HepG2 (cell line): ENCODE data around the gene SKP2. TPM values are rescaled to one million over a fixed set of nuclear protein-coding genes. Genes with fewer than 3 reads are reported as not detected.

Source experiments
- ATAC-seq: fragments of 200-7000 bp; cut with Tn5 transposase; 3 replicates; pipeline ENCODE4 v1.9.1; 2020; ENCODE audit warnings: mild to moderate bottlenecking, moderate library complexity
- BruUV-seq: library from RNA; stranded (reverse); fragments of 400-500 nt; replicated peaks from 2 replicates; lab custom pipeline; 2021; lab: Mats Ljungman, UMichigan
- CTCF ChIA-PET: fragments of 300-600 bp; formaldehyde crosslinking; extraction: SDS; loops from one replicate; lab custom pipeline; 2021; ENCODE audit warnings: low total read pairs, inconsistent platforms, low intra/inter-chr PET ratio; lab: Yijun Ruan, JAX
- POLR2A ChIA-PET: fragments of 350-600 bp; sonication (Branson Sonifier 250); formaldehyde crosslinking; loops from one replicate; lab custom pipeline; 2020; ENCODE audit warnings: antibody characterized with exemption, inconsistent platforms; lab: Yijun Ruan, JAX
- DNase-seq: peaks from one replicate; pipeline ENCODE4 v3.0.0-alpha.2; 2015; ENCODE audit warnings: low spot score
- FAIRE-seq: peaks from 3 replicates; lab custom pipeline; 2011; peaks lifted over from hg19 to GRCh38; lab: Jason Lieb, UNC
- H2AFZ ChIP-seq: one replicate; pipeline ENCODE4 v1.6.1; 2011; ENCODE audit warnings: low read length, inconsistent platforms
- H3K27ac ChIP-seq: fragments of 300-600 bp; 3 replicates; pipeline ENCODE4 v1.8.0; 2011; ENCODE audit warnings: mixed run types, mild to moderate bottlenecking, mixed read lengths, low read length, inconsistent platforms; ENCODE audit not compliant: insufficient read depth; ENCODE audit errors: extremely low read length
- H3K27me3 ChIP-seq, 2 experiments: fragments of 200-600 bp in 1 of 2; 2 replicates in 1 of 2; 3 replicates in 1 of 2; pipeline versions ENCODE4 v1.6.0 to v1.8.0; 2011; ENCODE audit warnings: low read length in 2 of 2, mild to moderate bottlenecking in 2 of 2, moderate library complexity in 2 of 2, inconsistent platforms in 1 of 2; ENCODE audit not compliant: insufficient read depth in 2 of 2, control insufficient read depth in 1 of 2
- H3K36me3 ChIP-seq, 2 experiments: fragments of 200-600 bp in 1 of 2; replicated peaks in 1 of 2; 2 replicates in 1 of 2; 3 replicates in 1 of 2; pipeline versions ENCODE4 v1.5.1 to v1.8.0; 2011; ENCODE audit warnings: low read length in 2 of 2, inconsistent platforms in 1 of 2; ENCODE audit not compliant: insufficient read depth in 2 of 2, control insufficient read depth in 1 of 2
- H3K4me1 ChIP-seq: 2 replicates; pipeline ENCODE4 v1.5.1; 2012; ENCODE audit warnings: low read length, inconsistent platforms; ENCODE audit not compliant: insufficient read depth
- H3K4me2 ChIP-seq: 2 replicates; pipeline ENCODE4 v1.6.0; 2011; ENCODE audit warnings: low read depth, low read length, inconsistent platforms
- H3K4me3 ChIP-seq, 3 experiments: fragments of 200-600 bp in 1 of 3; sonication (generic), shearing (Covaris generic) in 1 of 3; replicated peaks in 1 of 3; 2 replicates each; pipeline ENCODE4 v1.5.1; 2011 to 2016; ENCODE audit warnings: low read length in 3 of 3, inconsistent platforms in 2 of 3, low read depth in 2 of 3, mild to moderate bottlenecking in 2 of 3, control low read depth in 1 of 3, mixed read lengths in 1 of 3; ENCODE audit not compliant: insufficient read depth in 1 of 3
- H3K79me2 ChIP-seq: one replicate; pipeline ENCODE4 v1.6.1; 2011; ENCODE audit warnings: low read length, inconsistent platforms; ENCODE audit not compliant: insufficient read depth
- H3K9ac ChIP-seq: 2 replicates; pipeline ENCODE4 v1.6.0; 2011; ENCODE audit warnings: mild to moderate bottlenecking, low read depth, low read length, inconsistent platforms; ENCODE audit not compliant: insufficient read depth
- H3K9me3 ChIP-seq: 2 replicates; pipeline ENCODE4 v1.5.1; 2012; ENCODE audit warnings: mild to moderate bottlenecking, low read length
- H4K20me1 ChIP-seq: 2 replicates; pipeline ENCODE4 v1.6.0; 2011; ENCODE audit warnings: inconsistent platforms, mild to moderate bottlenecking, low read length, moderate library complexity; ENCODE audit not compliant: insufficient read depth
- CENPX ChIP-seq: sonication (generic); formaldehyde crosslinking; IDR thresholded peaks from 2 replicates; pipeline ENCODE4 v1.9.0; 2021; ENCODE audit warnings: mild to moderate bottlenecking, missing genetic modification reagents, moderate library complexity
- CREB3 ChIP-seq: sonication (generic); formaldehyde crosslinking; IDR thresholded peaks from 2 replicates; pipeline ENCODE4 v1.5.0; 2020; ENCODE audit warnings: missing genetic modification reagents
- NFE2 ChIP-seq: sonication (generic); formaldehyde crosslinking; IDR thresholded peaks from 2 replicates; pipeline ENCODE4 v1.4.0; 2020; ENCODE audit warnings: missing genetic modification reagents
- NFIB ChIP-seq: sonication (generic); formaldehyde crosslinking; IDR thresholded peaks from 2 replicates; pipeline ENCODE4 v1.9.0; 2021; ENCODE audit warnings: missing genetic modification reagents, mild to moderate bottlenecking, borderline replicate concordance
- NR2F6 ChIP-seq, 2 experiments: IDR thresholded peaks; 2 replicates each; pipeline ENCODE4 v1.6.1; 2016; ENCODE audit warnings: antibody characterized with exemption in 1 of 2, mild to moderate bottlenecking in 1 of 2
- RCOR2 ChIP-seq: IDR thresholded peaks from 2 replicates; pipeline ENCODE4 v1.6.1; 2016; ENCODE audit warnings: missing biosample characterization, missing genetic modification reagents
- REL ChIP-seq: sonication (generic); formaldehyde crosslinking; conservative IDR thresholded peaks from 2 replicates; pipeline ENCODE4 v1.8.0; 2022; ENCODE audit warnings: mild to moderate bottlenecking, missing genetic modification reagents, moderate library complexity
- SETDB1 ChIP-seq: sonication (generic); formaldehyde crosslinking; IDR thresholded peaks from 2 replicates; pipeline ENCODE4 v1.5.1; 2020; ENCODE audit warnings: missing genetic modification reagents, mild to moderate bottlenecking, borderline replicate concordance
- ZFP91 ChIP-seq: sonication (generic); formaldehyde crosslinking; IDR thresholded peaks from 2 replicates; pipeline ENCODE4 v1.9.0; 2022; ENCODE audit warnings: missing genetic modification reagents, mild to moderate bottlenecking, borderline replicate concordance
- ZKSCAN1 ChIP-seq: fragments of 150-350 bp; IDR thresholded peaks from 2 replicates; pipeline ENCODE4 v1.6.1; 2014; ENCODE audit warnings: low read length
- ZNF136 ChIP-seq: sonication (generic); formaldehyde crosslinking; IDR thresholded peaks from 2 replicates; pipeline ENCODE4 v1.8.1; 2022; ENCODE audit warnings: low read depth, mild to moderate bottlenecking, moderate library complexity, missing genetic modification reagents
- ZNF550 ChIP-seq: sonication (generic); formaldehyde crosslinking; IDR thresholded peaks from 2 replicates; pipeline ENCODE4 v1.4.0; 2020; ENCODE audit warnings: mild to moderate bottlenecking, missing genetic modification reagents, borderline replicate concordance
- WGBS: methylation state at CpG from one replicate; pipeline ENCODE4 v1.1.6; 2017; ENCODE audit warnings: low lambda C conversion rate; 5-methylcytosine and 5-hydroxymethylcytosine counted together
- in situ Hi-C: cut with HindIII; loops from 2 replicates; pipeline ENCODE4 v1.10.0; 2017; ENCODE audit warnings: low pct_unique_long_range_greater_than_20kb; ENCODE audit not compliant: extremely low pct_ligation_motif_present
- intact Hi-C: fragments of 100-400 bp; cut with micrococcal nuclease; formaldehyde crosslinking; loops from one replicate; pipeline ENCODE4 v1.10.0; 2022; ENCODE audit not compliant: unreplicated experiment
- polyA plus RNA-seq, 8 experiments: library from polyadenylated mRNA; depleted of rRNA in 3 of 8; stranded (reverse) in 7 of 8; unstranded in 1 of 8; fragments of >200 nt; fragmentation: Illumina TruSeq in 4 of 8; extraction: Trizol in 4 of 8; gene quantifications; 2 replicates each; pipeline versions ENCODE4 v1.2.1 to v1.2.3, GENCODE V29; 2011 to 2016; ENCODE audit warnings: low read depth in 4 of 8, missing spikeins in 1 of 8, mixed read lengths in 1 of 8; ENCODE audit not compliant: insufficient read depth in 1 of 8
- total RNA-seq, 5 experiments: library from RNA; depleted of rRNA; stranded (reverse); fragments of >200 nt; fragmentation: Illumina TruSeq; extraction: Trizol; gene quantifications; 2 replicates each; pipeline ENCODE4 v1.2.3, GENCODE V29; 2016; ENCODE audit warnings: low read depth in 1 of 5

Gene SKP2
- total and polyA plus RNA-seq, 2 of the 13 experiments (the other 11 are each of a cell fraction or from before 2014, with no cell fraction given) = 29.6 to 84.1 TPM

GRCh38 chr5:36193746-36194145 is 41.8 kb downstream of the SKP2 start:
- no peak overlapping the region for H3K27ac ChIP-seq
- BruUV-seq = TSS peak; percentile 38
- intact Hi-C loops = no loop called here
- no peak overlapping the region for H3K4me2 ChIP-seq
- POLR2A ChIA-PET = no interaction called here
- 97% methylated on average over 5 of the region's 5 CpGs for WGBS
- no peaks in the 10 kb centered on the region for H3K27me3 ChIP-seq
- no peak overlapping the region for H3K9ac ChIP-seq
- CTCF ChIA-PET = no interaction called here
- DNase-seq = no peak
- peaks cover 2 to 45% of the 10 kb centered on the region in 2 experiments; a peak in 4 of 5 replicates for H3K36me3 ChIP-seq
- no peak overlapping the region for H3K4me3 ChIP-seq
- no peak for ATAC-seq
- H4K20me1 ChIP-seq = no peaks in the 10 kb centered on the region
- no peaks in the 10 kb centered on the region for H3K4me1 ChIP-seq
- FAIRE-seq = no peak
- no peaks in the 10 kb centered on the region for H3K79me2 ChIP-seq
- no peak for TF ChIP-seq RCOR2
- no peak for TF ChIP-seq CREB3 (CRISPR knock-in tag)
- TF ChIP-seq CENPX = no peak
- no peak for TF ChIP-seq NFIB (CRISPR knock-in tag)
- TF ChIP-seq ZFP91 = no peak
- TF ChIP-seq SETDB1 (CRISPR knock-in tag) = no peak
- TF ChIP-seq REL (CRISPR knock-in tag) = no peak
- TF ChIP-seq NFE2 (CRISPR knock-in tag) = no peak
- no peak for TF ChIP-seq ZNF136
- no peak for TF ChIP-seq NR2F6 (IDR thresholded peaks at IDR 0.05)
- no peak for TF ChIP-seq NR2F6 (CRISPR knock-in tag; IDR thresholded peaks at IDR 0.05)
- TF ChIP-seq ZKSCAN1 = no peak
- no peak for TF ChIP-seq ZNF550 (CRISPR knock-in tag)
- no peak overlapping the region for H2AFZ ChIP-seq
- no peaks in the 10 kb centered on the region for H3K9me3 ChIP-seq
- in situ Hi-C loops = no loop called here
